ENCODE measurements around the gene ITGA11. TPM values are rescaled to one million over a fixed set of nuclear protein-coding genes. Genes with fewer than 3 reads are reported as not detected.
A peak's percentile ranks its signal among the peaks of the same experiment; 100 is the strongest.

The ITGA11 gene
- total and polyA plus RNA-seq, 2 experiments from 2014 or later = 0.03 to 0.40 TPM

GRCh38 chr15:68265674-68266073 lies 166.3 kb downstream of the ITGA11 start:
- ATAC-seq (no peak), DNase-seq (ENCODE audit: low spot score) (no peak)
- no peak for TF ChIP-seq ZNF331 (CRISPR knock-in tag; IDR thresholded peaks at IDR 0.05; ENCODE audit: low read depth)
- TF ChIP-seq STAT1 (IDR thresholded peaks at IDR 0.05; ENCODE audit: unreplicated experiment) = no peak
- no peak for TF ChIP-seq JUNB (IDR thresholded peaks at IDR 0.05; ENCODE audit: unreplicated experiment)
- no peaks in the 10 kb centered on the region for H3K36me3 ChIP-seq (ENCODE audit: insufficient read depth)
- peaks cover 40% of the 10 kb centered on the region for H3K4me1 Mint-ChIP-seq
- H3K9me2 ChIP-seq (ENCODE audit: insufficient read depth) = no peaks in the 10 kb centered on the region
- H3K79me2 ChIP-seq (replicated peaks; ENCODE audit: insufficient read depth) = no peaks in the 10 kb centered on the region
- H3K36me3 Mint-ChIP-seq (ENCODE audit: low read depth) = no peaks in the 10 kb centered on the region
- no peaks in the 10 kb centered on the region for H3K27me3 Mint-ChIP-seq (ENCODE audit: insufficient read depth, low read depth, poor library complexity)
- H3K27ac Mint-ChIP-seq = peak overlapping the region; percentile 27; the same call in 1 of the 2 replicates
- H3K4me3 Mint-ChIP-seq = no peak overlapping the region
- peaks cover 30% of the 10 kb centered on the region for H3K4me1 ChIP-seq (ENCODE audit: insufficient read depth)
- H3K27ac ChIP-seq (ENCODE audit: low read depth) = no peak overlapping the region
- H3K27me3 ChIP-seq (ENCODE audit: insufficient read depth) = no peaks in the 10 kb centered on the region
- H3K4me2 ChIP-seq = peak overlapping the region; percentile 34; the same call in 1 of the 2 replicates
- no peaks in the 10 kb centered on the region for H3F3A ChIP-seq (replicated peaks; ENCODE audit: low read depth)
- H3K4me3 ChIP-seq = no peak overlapping the region
- H3K9me3 Mint-ChIP-seq = no peaks in the 10 kb centered on the region
- H4K20me1 ChIP-seq (replicated peaks; ENCODE audit: insufficient read depth) = no peaks in the 10 kb centered on the region
- no peak overlapping the region; the same call in 1 of the 2 replicates for H2AFZ ChIP-seq

DNA sequence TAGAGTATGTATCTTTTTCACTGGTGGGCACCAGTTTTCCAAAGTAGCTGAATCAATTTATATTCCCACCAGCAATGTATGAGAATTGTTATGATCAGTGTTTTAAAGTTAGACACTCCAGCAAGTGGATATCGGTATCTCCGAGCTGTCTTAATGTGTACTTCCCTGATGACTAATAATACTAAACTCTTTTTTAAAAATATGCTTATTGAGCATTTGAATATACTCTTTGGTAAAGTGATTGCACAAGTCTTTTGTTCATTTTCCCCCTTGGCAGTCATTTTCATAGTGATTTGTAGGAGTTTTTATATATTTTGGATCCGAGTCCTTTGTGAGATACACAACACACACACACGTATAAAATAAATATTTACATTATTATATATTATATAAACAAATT lies 166.9 kb downstream of the ITGA11 start:
- Histone ChIP-seq H3K9me2 (ENCODE audit: insufficient read depth) (no peaks in the 10 kb centered on the region), H3K27me3 (ENCODE audit: insufficient read depth) (no peaks in the 10 kb centered on the region), H2AFZ (no peak overlapping the region), H3K79me2 (replicated peaks; ENCODE audit: insufficient read depth) (no peaks in the 10 kb centered on the region), H3K4me1 (ENCODE audit: insufficient read depth) (peaks cover 27% of the 10 kb centered on the region), H3K36me3 (ENCODE audit: insufficient read depth) (no peaks in the 10 kb centered on the region), H4K20me1 (replicated peaks; ENCODE audit: insufficient read depth) (no peaks in the 10 kb centered on the region), H3K4me3 (no peak overlapping the region), H3F3A (replicated peaks; ENCODE audit: low read depth) (no peaks in the 10 kb centered on the region), H3K4me2 (peak overlapping the region; percentile 14), H3K27ac (ENCODE audit: low read depth) (peak overlapping the region; percentile 47; the same call in 1 of the 2 replicates)
- Mint-ChIP-seq H3K27ac (no peak overlapping the region), H3K4me1 (peaks cover 40% of the 10 kb centered on the region), H3K9me3 (no peaks in the 10 kb centered on the region), H3K4me3 (no peak overlapping the region), H3K27me3 (ENCODE audit: insufficient read depth, low read depth, poor library complexity) (no peaks in the 10 kb centered on the region), H3K36me3 (ENCODE audit: low read depth) (no peaks in the 10 kb centered on the region)
- DNase-seq (ENCODE audit: low spot score) (no peak), ATAC-seq (no peak)
- TF ChIP-seq EZH2phosphoT487 (IDR thresholded peaks at IDR 0.05; ENCODE audit: unreplicated experiment) = no peak
- TF ChIP-seq JUNB (IDR thresholded peaks at IDR 0.05; ENCODE audit: unreplicated experiment) = no peak
- TF ChIP-seq, protein P1, sequence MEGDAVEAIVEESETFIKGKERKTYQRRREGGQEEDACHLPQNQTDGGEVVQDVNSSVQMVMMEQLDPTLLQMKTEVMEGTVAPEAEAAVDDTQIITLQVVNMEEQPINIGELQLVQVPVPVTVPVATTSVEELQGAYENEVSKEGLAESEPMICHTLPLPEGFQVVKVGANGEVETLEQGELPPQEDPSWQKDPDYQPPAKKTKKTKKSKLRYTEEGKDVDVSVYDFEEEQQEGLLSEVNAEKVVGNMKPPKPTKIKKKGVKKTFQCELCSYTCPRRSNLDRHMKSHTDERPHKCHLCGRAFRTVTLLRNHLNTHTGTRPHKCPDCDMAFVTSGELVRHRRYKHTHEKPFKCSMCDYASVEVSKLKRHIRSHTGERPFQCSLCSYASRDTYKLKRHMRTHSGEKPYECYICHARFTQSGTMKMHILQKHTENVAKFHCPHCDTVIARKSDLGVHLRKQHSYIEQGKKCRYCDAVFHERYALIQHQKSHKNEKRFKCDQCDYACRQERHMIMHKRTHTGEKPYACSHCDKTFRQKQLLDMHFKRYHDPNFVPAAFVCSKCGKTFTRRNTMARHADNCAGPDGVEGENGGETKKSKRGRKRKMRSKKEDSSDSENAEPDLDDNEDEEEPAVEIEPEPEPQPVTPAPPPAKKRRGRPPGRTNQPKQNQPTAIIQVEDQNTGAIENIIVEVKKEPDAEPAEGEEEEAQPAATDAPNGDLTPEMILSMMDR (conservative IDR thresholded peaks at IDR 0.05; ENCODE audit: low read depth in 2 of 2) = no peak
- no peak for TF ChIP-seq REST (IDR thresholded peaks at IDR 0.05; ENCODE audit: unreplicated experiment)

Data from GM23338 (cell line).